A549 (cell line): Measurements from ENCODE around the gene B3GLCT. TPM values are rescaled to one million over a fixed set of nuclear protein-coding genes. Genes with fewer than 3 reads are reported as not detected.

Source experiments
- ATAC-seq, 2 experiments: fragments of 200-7000 bp in 1 of 2; fragments of >200 bp in 1 of 2; cut with Nextera tagmentation in 1 of 2; cut with Tn5 transposase in 1 of 2; 3 replicates each; pipeline versions ENCODE4 v1.8.0 to v1.9.1; 2018 to 2020; ENCODE audit warnings: mild to moderate bottlenecking in 1 of 2, moderate library complexity in 1 of 2
- CTCF ChIA-PET: fragments of 300-600 bp; sonication (Branson Sonifier 250); formaldehyde crosslinking; extraction: SDS; loops from one replicate; lab custom pipeline; 2021; ENCODE audit warnings: antibody characterized with exemption, inconsistent platforms; lab: Yijun Ruan, JAX
- POLR2A ChIA-PET: fragments of 350-600 bp; formaldehyde crosslinking; extraction: SDS; loops from one replicate; lab custom pipeline; 2021; ENCODE audit warnings: antibody characterized with exemption, inconsistent platforms; lab: Yijun Ruan, JAX
- DNase-seq, 2 experiments: peaks; one replicate each; pipeline versions ENCODE4 v3.0.0 to v3.0.0-alpha.2; 2011 to 2016; ENCODE audit warnings: low read depth in 1 of 2, low spot score in 1 of 2
- FAIRE-seq: peaks from 2 replicates; lab custom pipeline; 2011; peaks lifted over from hg19 to GRCh38; lab: Jason Lieb, UNC
- H3K27ac ChIP-seq, 2 experiments: fragments of >200 bp; sonication (Bioruptor Twin); formaldehyde crosslinking; 3 replicates each; pipeline ENCODE4 v1.5.1; 2016 to 2017
- H3K4me1 ChIP-seq: fragments of >200 bp; sonication (Bioruptor Twin); formaldehyde crosslinking; 3 replicates; pipeline ENCODE4 v1.6.1; 2016
- H3K4me2 ChIP-seq: fragments of >200 bp; sonication (Bioruptor Twin); formaldehyde crosslinking; 3 replicates; pipeline ENCODE4 v1.6.1; 2016
- H3K4me3 ChIP-seq: fragments of >200 bp; sonication (Bioruptor Twin); formaldehyde crosslinking; 3 replicates; pipeline ENCODE4 v1.5.1; 2016
- H3K9me3 ChIP-seq: fragments of >200 bp; sonication (Bioruptor Twin); formaldehyde crosslinking; 3 replicates; pipeline ENCODE4 v1.6.1; 2016
- CHD4 ChIP-seq: fragments of 200-600 bp; sonication (generic); IDR thresholded peaks from 2 replicates; pipeline ENCODE4 v1.6.1; 2016; ENCODE audit warnings: antibody characterized with exemption, mild to moderate bottlenecking, borderline replicate concordance
- EP300 ChIP-seq, 2 experiments: fragments of >200 bp; sonication (Bioruptor Twin); formaldehyde crosslinking; IDR thresholded peaks; 2 replicates in 1 of 2; 3 replicates in 1 of 2; pipeline ENCODE4 v1.6.1; 2016 to 2017
- FOSL2 ChIP-seq, 2 experiments: fragments of 450-650 bp in 1 of 2; fragments of >200 bp in 1 of 2; sonication (Bioruptor Twin) in 1 of 2; formaldehyde crosslinking; IDR thresholded peaks; 2 replicates each; pipeline versions ENCODE4 v1.5.0 to v1.6.1; 2016 to 2020; ENCODE audit warnings: mild to moderate bottlenecking in 1 of 2, moderate library complexity in 1 of 2
- FOXS1 ChIP-seq: fragments of 250-450 bp; sonication (Bioruptor Pico); IDR thresholded peaks from 2 replicates; pipeline ENCODE4 v1.5.0; 2020; ENCODE audit warnings: mild to moderate bottlenecking, moderate library complexity
- GATA3 ChIP-seq: IDR thresholded peaks from 2 replicates; pipeline ENCODE4 v1.6.1; 2012; ENCODE audit warnings: borderline replicate concordance
- HOXA7 ChIP-seq: fragments of 250-450 bp; sonication (Bioruptor Pico); IDR thresholded peaks from 2 replicates; pipeline ENCODE4 v1.5.0; 2020; ENCODE audit warnings: mild to moderate bottlenecking, moderate library complexity
- JUNB ChIP-seq: fragments of >200 bp; sonication (Bioruptor Twin); formaldehyde crosslinking; IDR thresholded peaks from 2 replicates; pipeline ENCODE4 v1.6.1; 2016
- KDM5A ChIP-seq: fragments of 200-600 bp; sonication (generic); IDR thresholded peaks from 2 replicates; pipeline ENCODE4 v1.6.1; 2016; ENCODE audit warnings: antibody characterized with exemption, mild to moderate bottlenecking
- MAFK ChIP-seq: fragments of 450-650 bp; IDR thresholded peaks from 2 replicates; pipeline ENCODE4 v1.6.1; 2014; ENCODE audit not compliant: partially characterized antibody
- MAZ ChIP-seq: fragments of 150-350 bp; IDR thresholded peaks from 2 replicates; pipeline ENCODE4 v1.6.1; 2014; ENCODE audit warnings: antibody characterized with exemption, low read depth, low read length, borderline replicate concordance
- NPAS2 ChIP-seq: fragments of 250-450 bp; sonication (Bioruptor Pico); IDR thresholded peaks from 2 replicates; pipeline ENCODE4 v1.8.0; 2022; ENCODE audit warnings: mild to moderate bottlenecking, moderate library complexity, borderline replicate concordance
- PHF8 ChIP-seq: fragments of 200-600 bp; sonication (generic); IDR thresholded peaks from 2 replicates; pipeline ENCODE4 v1.6.1; 2016; ENCODE audit warnings: low read depth, mild to moderate bottlenecking, antibody characterized with exemption, moderate library complexity, borderline replicate concordance
- POLR2AphosphoS2 ChIP-seq: conservative IDR thresholded peaks from 2 replicates; pipeline ENCODE4 v1.6.1; 2012; ENCODE audit warnings: low read length, improper control_type of control experiment, inconsistent platforms
- RARB ChIP-seq: fragments of 250-450 bp; sonication (Bioruptor Pico); IDR thresholded peaks from 2 replicates; pipeline ENCODE4 v1.8.0; 2021; ENCODE audit warnings: mild to moderate bottlenecking, moderate library complexity
- RFX5 ChIP-seq: fragments of 450-650 bp; IDR thresholded peaks from 2 replicates; pipeline ENCODE4 v1.7.1; 2014; ENCODE audit warnings: antibody characterized with exemption, mild to moderate bottlenecking, moderate library complexity
- RNF2 ChIP-seq: fragments of 200-600 bp; sonication (generic); IDR thresholded peaks from 2 replicates; pipeline ENCODE4 v1.6.1; 2016; ENCODE audit warnings: low read depth, mild to moderate bottlenecking, antibody characterized with exemption, moderate library complexity, borderline replicate concordance
- TFCP2L1 ChIP-seq: fragments of 250-450 bp; sonication (Bioruptor Pico); IDR thresholded peaks from 2 replicates; pipeline ENCODE4 v1.5.0; 2021; ENCODE audit warnings: mild to moderate bottlenecking
- TP53 ChIP-seq: fragments of 250-450 bp; sonication (Bioruptor Pico); IDR thresholded peaks from 2 replicates; pipeline ENCODE4 v1.5.0; 2021; ENCODE audit warnings: mild to moderate bottlenecking, moderate library complexity
- ZC3H11A ChIP-seq: fragments of 450-650 bp; IDR thresholded peaks from 2 replicates; pipeline ENCODE4 v1.6.1; 2014; ENCODE audit warnings: antibody characterized with exemption, mild to moderate bottlenecking
- WGBS: methylation state at CpG from one replicate; pipeline ENCODE4 v1.1.6; 2017; ENCODE audit errors: missing lambda C conversion rate; 5-methylcytosine and 5-hydroxymethylcytosine counted together
- polyA plus RNA-seq, 4 experiments: library from polyadenylated mRNA; depleted of rRNA in 3 of 4; stranded (reverse); fragments of >200 nt; fragmentation: RNase III in 1 of 4; extraction: RNeasy Plus Mini Kit Qiagen cat#74134 plus additional on column Dnase treatment in 1 of 4; gene quantifications; 2 replicates in 3 of 4; 3 replicates in 1 of 4; pipeline ENCODE4 v1.2.3, GENCODE V29; 2011 to 2017
- TF ChIP-seq, protein P1 (sequence below): fragments of 250-450 bp; sonication (Bioruptor Pico); IDR thresholded peaks from 2 replicates; pipeline ENCODE4 v1.5.0; 2021; ENCODE audit warnings: mild to moderate bottlenecking, moderate library complexity, borderline replicate concordance
- TF ChIP-seq, protein P2 (sequence below): IDR thresholded peaks from 2 replicates; pipeline ENCODE4 v1.6.1; 2012
- TF ChIP-seq, protein P3 (sequence below): IDR thresholded peaks from 2 replicates; pipeline ENCODE4 v1.6.1; 2012; ENCODE audit warnings: low read depth, borderline replicate concordance
- TF ChIP-seq, protein P4 (sequence below): fragments of 150-350 bp; IDR thresholded peaks from 2 replicates; pipeline ENCODE4 v1.6.1; 2014; ENCODE audit warnings: low read depth, mild to moderate bottlenecking, low read length
- TF ChIP-seq, protein P5 (sequence below): fragments of >200 bp; sonication (Bioruptor Twin); formaldehyde crosslinking; IDR thresholded peaks from 3 replicates; pipeline ENCODE4 v1.5.1; 2016
- TF ChIP-seq, protein P6 (sequence below): fragments of >200 bp; sonication (Bioruptor Twin); formaldehyde crosslinking; IDR thresholded peaks from 2 replicates; pipeline ENCODE4 v1.6.1; 2016

B3GLCT gene
- polyA plus RNA-seq, 2 of the 4 experiments (the other 2 are of a cell fraction) = 4.5 to 6.6 TPM

DNA sequence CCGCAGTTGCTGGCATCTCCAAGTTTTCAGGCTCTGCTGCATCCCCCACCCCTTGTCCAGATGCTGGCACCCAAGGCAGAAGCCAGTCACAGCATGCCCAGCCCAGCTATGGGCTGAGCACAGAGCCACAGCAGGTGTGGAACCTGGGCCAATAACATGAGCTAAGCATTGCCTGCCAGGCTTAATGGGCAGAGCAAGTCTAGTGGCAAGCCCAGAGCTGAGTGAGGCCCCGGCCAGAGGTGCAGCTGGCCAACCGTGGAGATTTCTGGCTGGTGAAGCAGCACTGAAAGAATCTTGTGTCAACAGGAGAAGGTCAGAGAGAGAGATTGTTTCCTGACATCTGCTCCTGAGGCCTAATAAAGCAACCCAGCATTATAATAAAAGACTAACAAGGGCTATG is 111.0 kb downstream of the B3GLCT start:
- DNase-seq (no peak), ATAC-seq (no peak), FAIRE-seq (no peak)
- H3K9me3 ChIP-seq = peaks cover 14% of the 10 kb centered on the region
- WGBS = 38% methylated on average over 3 of the region's 3 CpGs
- ChIA-PET CTCF (no interaction called here), POLR2A (no interaction called here)
- H3K4me3 ChIP-seq = no peak overlapping the region
- H3K4me2 ChIP-seq = no peak overlapping the region
- no peak for TF ChIP-seq GATA3
- no peak for TF ChIP-seq KDM5A
- TF ChIP-seq MAZ = no peak
- TF ChIP-seq, protein P1, sequence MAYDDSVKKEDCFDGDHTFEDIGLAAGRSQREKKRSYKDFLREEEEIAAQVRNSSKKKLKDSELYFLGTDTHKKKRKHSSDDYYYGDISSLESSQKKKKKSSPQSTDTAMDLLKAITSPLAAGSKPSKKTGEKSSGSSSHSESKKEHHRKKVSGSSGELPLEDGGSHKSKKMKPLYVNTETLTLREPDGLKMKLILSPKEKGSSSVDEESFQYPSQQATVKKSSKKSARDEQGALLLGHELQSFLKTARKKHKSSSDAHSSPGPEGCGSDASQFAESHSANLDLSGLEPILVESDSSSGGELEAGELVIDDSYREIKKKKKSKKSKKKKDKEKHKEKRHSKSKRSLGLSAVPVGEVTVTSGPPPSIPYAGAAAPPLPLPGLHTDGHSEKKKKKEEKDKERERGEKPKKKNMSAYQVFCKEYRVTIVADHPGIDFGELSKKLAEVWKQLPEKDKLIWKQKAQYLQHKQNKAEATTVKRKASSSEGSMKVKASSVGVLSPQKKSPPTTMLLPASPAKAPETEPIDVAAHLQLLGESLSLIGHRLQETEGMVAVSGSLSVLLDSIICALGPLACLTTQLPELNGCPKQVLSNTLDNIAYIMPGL (CRISPR knock-in tag) = no peak
- no peak for TF ChIP-seq PHF8
- TF ChIP-seq, protein P2, sequence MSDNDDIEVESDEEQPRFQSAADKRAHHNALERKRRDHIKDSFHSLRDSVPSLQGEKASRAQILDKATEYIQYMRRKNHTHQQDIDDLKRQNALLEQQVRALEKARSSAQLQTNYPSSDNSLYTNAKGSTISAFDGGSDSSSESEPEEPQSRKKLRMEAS = no peak
- no peak for TF ChIP-seq TFCP2L1
- TF ChIP-seq FOSL2 (IDR thresholded peaks at IDR 0.05) = no peak
- no peak for TF ChIP-seq FOSL2 (CRISPR knock-in tag; IDR thresholded peaks at IDR 0.05)
- H3K27ac ChIP-seq = no peak overlapping the region
- H3K4me1 ChIP-seq = no peaks in the 10 kb centered on the region

DNA sequence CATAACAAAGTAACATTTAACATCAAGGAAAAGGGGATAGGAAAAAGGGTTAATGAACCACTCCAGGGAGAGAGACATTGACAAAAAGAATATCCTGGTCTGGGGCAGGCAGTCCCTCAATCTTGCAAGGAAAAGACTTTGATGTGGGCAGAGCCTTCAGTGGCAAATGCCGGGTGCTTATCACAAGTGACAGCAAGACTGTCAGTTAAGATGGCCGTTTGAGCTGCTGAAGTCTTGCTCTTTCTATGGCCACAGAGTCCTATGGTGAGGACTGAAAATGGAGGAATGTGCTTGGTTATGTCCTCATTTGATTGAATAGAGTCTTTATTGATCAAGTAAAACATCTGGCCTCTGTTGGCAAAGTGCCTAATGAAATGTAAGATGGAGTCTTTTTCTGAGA is 112.1 kb downstream of the B3GLCT start:
- ChIA-PET POLR2A (no interaction called here), CTCF (no interaction called here)
- WGBS = 64% methylated on average over 2 of the region's 2 CpGs
- ATAC-seq (no peak), FAIRE-seq (no peak), DNase-seq (no peak)
- Histone ChIP-seq H3K4me3 (no peak overlapping the region), H3K9me3 (peaks cover 14% of the 10 kb centered on the region), H3K27ac (no peak overlapping the region), H3K4me2 (no peak overlapping the region), H3K4me1 (no peaks in the 10 kb centered on the region)
- no peak for TF ChIP-seq RARB (CRISPR knock-in tag)
- no peak for TF ChIP-seq JUNB
- TF ChIP-seq CHD4 = no peak
- TF ChIP-seq FOXS1 (CRISPR knock-in tag) = no peak
- no peak for TF ChIP-seq MAFK
- TF ChIP-seq, protein P3, sequence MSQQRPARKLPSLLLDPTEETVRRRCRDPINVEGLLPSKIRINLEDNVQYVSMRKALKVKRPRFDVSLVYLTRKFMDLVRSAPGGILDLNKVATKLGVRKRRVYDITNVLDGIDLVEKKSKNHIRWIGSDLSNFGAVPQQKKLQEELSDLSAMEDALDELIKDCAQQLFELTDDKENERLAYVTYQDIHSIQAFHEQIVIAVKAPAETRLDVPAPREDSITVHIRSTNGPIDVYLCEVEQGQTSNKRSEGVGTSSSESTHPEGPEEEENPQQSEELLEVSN = no peak
- TF ChIP-seq EP300 (IDR thresholded peaks at IDR 0.05) = no peak
- TF ChIP-seq RNF2 = no peak
- TF ChIP-seq POLR2AphosphoS2 = no peak
- no peak for TF ChIP-seq RFX5
- no peak for TF ChIP-seq NPAS2 (CRISPR knock-in tag)
- TF ChIP-seq MAZ = no peak
- TF ChIP-seq, protein P4, sequence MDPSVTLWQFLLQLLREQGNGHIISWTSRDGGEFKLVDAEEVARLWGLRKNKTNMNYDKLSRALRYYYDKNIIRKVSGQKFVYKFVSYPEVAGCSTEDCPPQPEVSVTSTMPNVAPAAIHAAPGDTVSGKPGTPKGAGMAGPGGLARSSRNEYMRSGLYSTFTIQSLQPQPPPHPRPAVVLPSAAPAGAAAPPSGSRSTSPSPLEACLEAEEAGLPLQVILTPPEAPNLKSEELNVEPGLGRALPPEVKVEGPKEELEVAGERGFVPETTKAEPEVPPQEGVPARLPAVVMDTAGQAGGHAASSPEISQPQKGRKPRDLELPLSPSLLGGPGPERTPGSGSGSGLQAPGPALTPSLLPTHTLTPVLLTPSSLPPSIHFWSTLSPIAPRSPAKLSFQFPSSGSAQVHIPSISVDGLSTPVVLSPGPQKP = no peak
- TF ChIP-seq HOXA7 (CRISPR knock-in tag) = no peak
- TF ChIP-seq, protein P5, sequence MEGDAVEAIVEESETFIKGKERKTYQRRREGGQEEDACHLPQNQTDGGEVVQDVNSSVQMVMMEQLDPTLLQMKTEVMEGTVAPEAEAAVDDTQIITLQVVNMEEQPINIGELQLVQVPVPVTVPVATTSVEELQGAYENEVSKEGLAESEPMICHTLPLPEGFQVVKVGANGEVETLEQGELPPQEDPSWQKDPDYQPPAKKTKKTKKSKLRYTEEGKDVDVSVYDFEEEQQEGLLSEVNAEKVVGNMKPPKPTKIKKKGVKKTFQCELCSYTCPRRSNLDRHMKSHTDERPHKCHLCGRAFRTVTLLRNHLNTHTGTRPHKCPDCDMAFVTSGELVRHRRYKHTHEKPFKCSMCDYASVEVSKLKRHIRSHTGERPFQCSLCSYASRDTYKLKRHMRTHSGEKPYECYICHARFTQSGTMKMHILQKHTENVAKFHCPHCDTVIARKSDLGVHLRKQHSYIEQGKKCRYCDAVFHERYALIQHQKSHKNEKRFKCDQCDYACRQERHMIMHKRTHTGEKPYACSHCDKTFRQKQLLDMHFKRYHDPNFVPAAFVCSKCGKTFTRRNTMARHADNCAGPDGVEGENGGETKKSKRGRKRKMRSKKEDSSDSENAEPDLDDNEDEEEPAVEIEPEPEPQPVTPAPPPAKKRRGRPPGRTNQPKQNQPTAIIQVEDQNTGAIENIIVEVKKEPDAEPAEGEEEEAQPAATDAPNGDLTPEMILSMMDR = no peak
- TF ChIP-seq TP53 = no peak
- TF ChIP-seq, protein P6, sequence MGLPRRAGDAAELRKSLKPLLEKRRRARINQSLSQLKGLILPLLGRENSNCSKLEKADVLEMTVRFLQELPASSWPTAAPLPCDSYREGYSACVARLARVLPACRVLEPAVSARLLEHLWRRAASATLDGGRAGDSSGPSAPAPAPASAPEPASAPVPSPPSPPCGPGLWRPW = no peak
- TF ChIP-seq ZC3H11A = no peak
